OCI-M2 (cell line): ENCODE results near the gene PCDH10.
"Not testable (repeated sequence)": the region's sequence is repeated elsewhere in the genome, so short reads cannot be mapped to it uniquely, and the experiment has no call there.

Experiments used
- DNase-seq: peaks from one replicate; lab custom pipeline; 2025; ENCODE audit not compliant: unreplicated experiment; lab: John Stamatoyannopoulos, UW

Gene PCDH10

DNA sequence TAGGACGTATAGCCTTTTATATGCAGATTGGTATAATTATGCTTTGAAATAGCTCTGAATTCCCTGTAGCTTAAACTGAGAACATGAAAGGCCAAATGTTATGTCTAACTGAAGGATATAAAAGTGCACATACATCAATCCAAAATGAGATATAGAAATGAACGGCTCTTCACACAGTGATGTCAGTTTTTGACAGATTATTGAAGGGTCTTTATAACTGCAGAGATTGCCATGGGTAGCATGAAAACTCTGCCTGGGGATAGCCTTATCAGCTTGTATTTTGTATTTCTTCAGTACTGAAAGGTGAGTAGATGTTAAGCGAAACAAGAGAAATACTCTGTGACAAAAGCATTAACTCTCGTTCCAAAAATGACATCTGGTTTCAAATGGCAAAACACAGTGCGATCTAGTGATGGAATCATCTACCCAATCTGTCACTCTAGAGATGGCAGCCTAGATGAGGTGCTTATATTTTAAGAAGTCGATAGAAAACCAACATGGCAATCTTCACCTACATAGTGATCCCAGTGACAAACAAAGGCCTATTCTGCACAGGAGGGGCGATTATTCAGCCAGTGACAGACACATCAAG lies 59.7 kb downstream of the PCDH10 start:
- DNase-seq: no peak

DNA sequence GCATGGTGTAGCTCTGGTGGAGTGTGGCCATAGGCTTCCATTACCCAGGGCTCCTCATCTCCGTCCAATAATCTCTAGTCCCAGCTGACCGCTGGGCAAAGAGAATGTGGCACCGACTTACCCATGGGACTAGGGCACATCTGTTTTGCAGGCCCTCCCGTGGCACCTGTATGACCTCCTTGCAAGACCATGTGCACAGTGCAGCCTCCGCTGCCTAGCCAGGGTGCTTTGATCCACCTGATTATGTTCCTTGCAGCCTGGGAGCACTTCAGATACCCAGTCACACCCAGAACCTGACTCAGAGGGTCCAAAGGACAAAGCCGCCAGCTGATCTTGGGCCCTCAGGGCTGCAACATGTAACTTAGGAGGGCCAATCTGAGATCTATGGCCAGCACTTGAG lies 84.8 kb downstream of the PCDH10 start:
- no peak for DNase-seq

DNA sequence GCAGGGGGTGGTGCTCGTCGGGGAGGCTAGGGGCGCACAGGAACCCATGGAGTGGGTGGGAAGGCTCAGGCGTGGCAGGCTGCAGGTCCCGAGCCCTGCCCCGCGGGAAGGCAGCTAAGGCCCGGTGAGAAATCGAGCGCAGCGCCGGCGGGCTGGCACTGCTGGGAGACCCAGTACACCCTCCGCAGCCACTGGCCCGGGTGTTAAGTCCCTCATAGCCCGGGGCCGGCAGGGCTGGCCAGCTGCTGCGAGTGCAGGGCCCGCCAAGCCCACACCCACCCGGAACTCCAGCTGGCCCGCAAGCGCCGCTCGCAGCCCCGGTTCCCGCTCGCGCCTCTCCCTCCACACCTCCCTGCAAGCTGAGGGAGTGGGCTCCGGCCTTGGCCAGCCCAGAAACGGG lies 91.4 kb downstream of the PCDH10 start:
- not testable (repeated sequence) for DNase-seq
